K562 (cell line): ENCODE measurements around the gene GNGT1. TPM values are rescaled to one million over a fixed set of nuclear protein-coding genes. Genes with fewer than 3 reads are reported as not detected.

ENCODE experiments used
- ATAC-seq: fragments of 200-7000 bp; cut with Tn5 transposase; 3 replicates; pipeline ENCODE4 v1.9.1; 2020; ENCODE audit warnings: moderate library complexity
- BruUV-seq: library from RNA; stranded (reverse); fragments of 400-500 nt; replicated peaks from 2 replicates; lab custom pipeline; 2021; lab: Mats Ljungman, UMichigan
- CTCF ChIA-PET: fragments of 300-600 bp; formaldehyde crosslinking; extraction: SDS; loops from one replicate; lab custom pipeline; 2021; ENCODE audit warnings: low intra/inter-chr PET ratio; lab: Yijun Ruan, JAX
- POLR2A ChIA-PET: fragments of 300-600, 350-650 bp; sonication (Branson Sonifier 250); formaldehyde crosslinking; extraction: SDS; loops from one replicate; lab custom pipeline; 2021; ENCODE audit warnings: antibody characterized with exemption, inconsistent platforms; lab: Yijun Ruan, JAX
- DNase-seq, 4 experiments: peaks; one replicate each; pipeline versions ENCODE4 v3.0.0 to v3.0.0-alpha.2; 2011 to 2018; ENCODE audit warnings: low spot score in 3 of 4, mixed read lengths in 3 of 4; ENCODE audit errors: extremely low read depth in 1 of 4
- FAIRE-seq: peaks from 2 replicates; lab custom pipeline; 2011; peaks lifted over from hg19 to GRCh38; lab: Jason Lieb, UNC
- H2AFZ ChIP-seq: 2 replicates; pipeline ENCODE4 v1.6.0; 2011; ENCODE audit warnings: low read depth, low read length, control low read depth, inconsistent platforms
- H3K27ac ChIP-seq: fragments of 200-600 bp; 3 replicates; pipeline ENCODE4 v1.8.0; 2011; ENCODE audit warnings: low read depth, mild to moderate bottlenecking, control low read depth, inconsistent platforms, low read length, moderate library complexity, mixed read lengths; ENCODE audit errors: extremely low read depth
- H3K27me3 ChIP-seq, 2 experiments: fragments of 300-600 bp in 1 of 2; 2 replicates in 1 of 2; 3 replicates in 1 of 2; pipeline versions ENCODE4 v1.6.0 to v1.8.0; 2011; ENCODE audit warnings: inconsistent platforms in 2 of 2, low read length in 2 of 2, mild to moderate bottlenecking in 1 of 2, mixed read lengths in 1 of 2, moderate library complexity in 1 of 2; ENCODE audit not compliant: control insufficient read depth in 2 of 2, insufficient read depth in 2 of 2
- H3K36me3 ChIP-seq: fragments of 300-600 bp; 3 replicates; pipeline ENCODE4 v1.8.0; 2011; ENCODE audit warnings: mild to moderate bottlenecking, low read length, inconsistent platforms; ENCODE audit not compliant: control insufficient read depth, insufficient read depth
- H3K4me1 ChIP-seq, 2 experiments: fragments of 200-600 bp in 1 of 2; replicated peaks in 1 of 2; 2 replicates in 1 of 2; 3 replicates in 1 of 2; pipeline versions ENCODE4 v1.5.1 to v1.8.0; 2011; ENCODE audit warnings: inconsistent platforms in 2 of 2, low read length in 2 of 2, mild to moderate bottlenecking in 1 of 2, mixed read lengths in 1 of 2, moderate library complexity in 1 of 2; ENCODE audit not compliant: control insufficient read depth in 2 of 2, insufficient read depth in 2 of 2
- H3K4me2 ChIP-seq: 2 replicates; pipeline ENCODE4 v1.6.1; 2011; ENCODE audit warnings: low read length, control low read depth, inconsistent platforms, mixed read lengths; ENCODE audit not compliant: insufficient read depth
- H3K4me3 ChIP-seq: fragments of 200-600 bp; sonication (generic), shearing (Covaris generic); 2 replicates; pipeline ENCODE4 v1.5.1; 2016; ENCODE audit warnings: control low read depth, inconsistent platforms
- H3K79me2 ChIP-seq: fragments of 200-600 bp; 3 replicates; pipeline ENCODE4 v1.8.0; 2011; ENCODE audit warnings: low read length, inconsistent platforms; ENCODE audit not compliant: control insufficient read depth, insufficient read depth
- H3K9ac ChIP-seq, 2 experiments: 2 replicates each; pipeline versions ENCODE4 v1.6.0 to v1.6.1; 2011; ENCODE audit warnings: low read depth in 2 of 2, low read length in 2 of 2, control low read depth in 1 of 2, inconsistent platforms in 1 of 2, mild to moderate bottlenecking in 1 of 2, mixed read lengths in 1 of 2; ENCODE audit not compliant: insufficient read depth in 1 of 2
- H3K9me1 ChIP-seq: one replicate; pipeline ENCODE4 v1.6.0; 2011; ENCODE audit warnings: inconsistent platforms, mild to moderate bottlenecking, low read length, moderate library complexity; ENCODE audit not compliant: control insufficient read depth, insufficient read depth
- H3K9me3 ChIP-seq: replicated peaks from 2 replicates; pipeline ENCODE4 v1.5.1; 2011; ENCODE audit warnings: low read depth, low read length, inconsistent platforms; ENCODE audit not compliant: control insufficient read depth, insufficient read depth
- H4K20me1 ChIP-seq: replicated peaks from 2 replicates; pipeline ENCODE4 v1.6.1; 2011; ENCODE audit warnings: low read length, inconsistent platforms, mixed read lengths; ENCODE audit not compliant: control insufficient read depth, insufficient read depth
- CTCF ChIP-seq, 3 experiments: IDR thresholded peaks in 2 of 3; conservative IDR thresholded peaks in 1 of 3; 2 replicates each; pipeline ENCODE4 v1.5.1; 2011 to 2012; ENCODE audit warnings: low read length in 3 of 3, mild to moderate bottlenecking in 3 of 3, control low read depth in 2 of 3, improper control_type of control experiment in 1 of 3, inconsistent platforms in 1 of 3, low read depth in 1 of 3, mixed read lengths in 1 of 3, moderate library complexity in 1 of 3; ENCODE audit not compliant: insufficient read depth in 2 of 3
- GATAD2A ChIP-seq: fragments of 450-650 bp; IDR thresholded peaks from 2 replicates; pipeline ENCODE4 v1.6.1; 2017
- HDAC8 ChIP-seq: fragments of 450-650 bp; IDR thresholded peaks from 2 replicates; pipeline ENCODE4 v1.6.1; 2016; ENCODE audit warnings: mild to moderate bottlenecking, missing genetic modification characterization, moderate library complexity, missing compliant biosample characterization
- PHF20 ChIP-seq: fragments of 450-650 bp; IDR thresholded peaks from 2 replicates; pipeline ENCODE4 v1.6.1; 2018; ENCODE audit not compliant: partially characterized antibody
- PPARD ChIP-seq: fragments of 250-450 bp; sonication (Bioruptor Pico); IDR thresholded peaks from 2 replicates; pipeline ENCODE4 v1.8.0; 2022; ENCODE audit warnings: inconsistent platforms, mild to moderate bottlenecking, moderate library complexity
- SMC3 ChIP-seq: conservative IDR thresholded peaks from 2 replicates; pipeline ENCODE4 v1.6.1; 2011; ENCODE audit warnings: low read depth, low read length, improper control_type of control experiment; ENCODE audit not compliant: insufficient read depth
- XRCC3 ChIP-seq: fragments of 450-650 bp; IDR thresholded peaks from 2 replicates; pipeline ENCODE4 v1.6.1; 2017; ENCODE audit warnings: mild to moderate bottlenecking, moderate library complexity
- ZBTB5 ChIP-seq: fragments of 450-650 bp; IDR thresholded peaks from 2 replicates; pipeline ENCODE4 v1.6.1; 2017; ENCODE audit warnings: antibody characterized with exemption
- ZNF445 ChIP-seq: fragments of 250-450 bp; sonication (Bioruptor Pico); IDR thresholded peaks from 2 replicates; pipeline ENCODE4 v1.4.0; 2020; ENCODE audit warnings: low read depth, mild to moderate bottlenecking, moderate library complexity
- WGBS: fragments of 100-300 bp; shearing (Covaris generic); methylation state at CpG from one replicate; pipeline ENCODE4 v1.1.6; 2016; ENCODE audit warnings: low coverage, mixed read lengths; ENCODE audit not compliant: insufficient coverage; ENCODE audit errors: missing lambda C conversion rate; 5-methylcytosine and 5-hydroxymethylcytosine counted together
- in situ Hi-C: fragments of 300-500 bp; cut with MboI; formaldehyde crosslinking; loops from 4 replicates; pipeline ENCODE4 v1.15.0; 2018; ENCODE audit warnings: inconsistent platforms, mixed read lengths
- intact Hi-C: fragments of 100-400 bp; cut with micrococcal nuclease; formaldehyde crosslinking; loops from 2 replicates; pipeline ENCODE4 v1.14.2; 2022
- polyA plus RNA-seq, 8 experiments: library from polyadenylated mRNA; depleted of rRNA in 4 of 8; stranded (reverse) in 5 of 8; unstranded in 3 of 8; fragments of >200 nt; fragmentation: Nextera tagmentation in 2 of 8; fragmentation: Illumina TruSeq in 1 of 8; extraction: Ambion mirVana in 2 of 8; extraction: Trizol in 1 of 8; gene quantifications; 2 replicates each; pipeline versions ENCODE4 v1.2.1 to v1.2.3, GENCODE V29; 2011 to 2014; ENCODE audit warnings: inconsistent platforms in 1 of 8, missing spikeins in 1 of 8
- total RNA-seq, 7 experiments: library from RNA; depleted of rRNA in 6 of 7; stranded (reverse); fragments of >200 nt in 6 of 7; fragmentation: Illumina TruSeq in 2 of 7; extraction: Trizol in 2 of 7; gene quantifications; 2 replicates each; pipeline versions ENCODE4 v1.2.1 to v1.2.3, GENCODE V29; 2011 to 2021; ENCODE audit warnings: low replicate concordance in 1 of 7
- TF ChIP-seq, protein P1 (sequence below): fragments of 450-650 bp; formaldehyde crosslinking; IDR thresholded peaks from 2 replicates; pipeline ENCODE4 v1.4.0; 2020; ENCODE audit warnings: mild to moderate bottlenecking, moderate library complexity
- TF ChIP-seq, protein P2 (sequence below), 2 experiments: IDR thresholded peaks in 1 of 2; conservative IDR thresholded peaks in 1 of 2; 2 replicates each; pipeline ENCODE4 v1.6.1; 2016; ENCODE audit warnings: low read depth in 2 of 2, mild to moderate bottlenecking in 1 of 2, missing compliant biosample characterization in 1 of 2, missing genetic modification characterization in 1 of 2, moderate library complexity in 1 of 2

Gene GNGT1
- total and polyA plus RNA-seq, 9 of the 15 experiments (the other 6 are each of a cell fraction or from before 2014, with no cell fraction given), result 0.04 to 0.83 (median 0.51) TPM; not detected in 2

- H3K36me3 ChIP-seq, result no peaks in the 10 kb centered on the region
- H3K4me2 ChIP-seq, result no peak overlapping the region
- no peaks in the 10 kb centered on the region for H3K79me2 ChIP-seq
- in situ Hi-C loops, result no loop called here
- peak; percentile 15 for FAIRE-seq
- ChIA-PET POLR2A (no interaction called here), CTCF (interaction anchor here (0.6 to 1.4 kb wide), 3 partner anchors 19 to 389 kb away, joined by 3 to 6 read pairs (median 3); partner anchors contain the start of gene GNG11)
- no peaks in the 10 kb centered on the region for H3K4me1 ChIP-seq
- intact Hi-C loops, result loop anchor here (1.0 to 10.0 kb wide), 4 partner anchors 184 to 1344 kb away; partner anchors contain the start of gene COL1A2
- H3K9ac ChIP-seq, result no peak overlapping the region
- no peaks in the 10 kb centered on the region for H3K9me3 ChIP-seq
- H4K20me1 ChIP-seq, result no peaks in the 10 kb centered on the region
- no peak overlapping the region for H2AFZ ChIP-seq
- peak; percentile 51 to 60 (median 56) for DNase-seq
- ATAC-seq, result peak; percentile 83
- no peaks in the 10 kb centered on the region for H3K27me3 ChIP-seq
- no peak overlapping the region for H3K4me3 ChIP-seq
- no TSS peak for BruUV-seq
- WGBS, result 0% methylated on average over 1 of the region's 1 CpG
- no peak overlapping the region for H3K27ac ChIP-seq
- no peaks in the 10 kb centered on the region for H3K9me1 ChIP-seq
- TF ChIP-seq PHF20 (no peak), GATAD2A (no peak), ZBTB5 (no peak), HDAC8 (tag) (no peak), PPARD (CRISPR knock-in tag) (no peak), CTCF (IDR thresholded peaks at IDR 0.05 in 2 of 3, conservative IDR thresholded peaks at IDR 0.05 in 1 of 3; ENCODE audit: insufficient read depth in 2 of 3, low read depth in 1 of 3, low read length in 3 of 3) (peak; percentile 65 to 87 (median 79)), SMC3 (peak; percentile 44; the same call in 1 of the 2 replicates), ZNF445 (no peak), XRCC3 (no peak)
- TF ChIP-seq, protein P1, sequence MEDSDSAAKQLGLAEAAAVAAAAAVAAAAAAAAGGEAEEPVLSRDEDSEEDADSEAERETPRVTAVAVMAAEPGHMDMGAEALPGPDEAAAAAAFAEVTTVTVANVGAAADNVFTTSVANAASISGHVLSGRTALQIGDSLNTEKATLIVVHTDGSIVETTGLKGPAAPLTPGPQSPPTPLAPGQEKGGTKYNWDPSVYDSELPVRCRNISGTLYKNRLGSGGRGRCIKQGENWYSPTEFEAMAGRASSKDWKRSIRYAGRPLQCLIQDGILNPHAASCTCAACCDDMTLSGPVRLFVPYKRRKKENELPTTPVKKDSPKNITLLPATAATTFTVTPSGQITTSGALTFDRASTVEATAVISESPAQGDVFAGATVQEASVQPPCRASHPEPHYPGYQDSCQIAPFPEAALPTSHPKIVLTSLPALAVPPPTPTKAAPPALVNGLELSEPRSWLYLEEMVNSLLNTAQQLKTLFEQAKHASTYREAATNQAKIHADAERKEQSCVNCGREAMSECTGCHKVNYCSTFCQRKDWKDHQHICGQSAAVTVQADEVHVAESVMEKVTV (CRISPR knock-in tag), result peak; percentile 54; the same call in 1 of the 2 replicates
- TF ChIP-seq, protein P2, sequence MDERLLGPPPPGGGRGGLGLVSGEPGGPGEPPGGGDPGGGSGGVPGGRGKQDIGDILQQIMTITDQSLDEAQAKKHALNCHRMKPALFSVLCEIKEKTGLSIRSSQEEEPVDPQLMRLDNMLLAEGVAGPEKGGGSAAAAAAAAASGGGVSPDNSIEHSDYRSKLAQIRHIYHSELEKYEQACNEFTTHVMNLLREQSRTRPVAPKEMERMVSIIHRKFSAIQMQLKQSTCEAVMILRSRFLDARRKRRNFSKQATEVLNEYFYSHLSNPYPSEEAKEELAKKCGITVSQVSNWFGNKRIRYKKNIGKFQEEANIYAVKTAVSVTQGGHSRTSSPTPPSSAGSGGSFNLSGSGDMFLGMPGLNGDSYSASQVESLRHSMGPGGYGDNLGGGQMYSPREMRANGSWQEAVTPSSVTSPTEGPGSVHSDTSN (CRISPR knock-in tag; IDR thresholded peaks at IDR 0.05; ENCODE audit: low read depth), result no peak
- TF ChIP-seq, protein P2 (tag; conservative IDR thresholded peaks at IDR 0.05; ENCODE audit: low read depth), result no peak
Measured at GRCh38 chr7:93902777-93903423, 3.5 kb upstream of the GNGT1 start.
